Neutrophil (primary cell): ENCODE measurements around the gene FLOT1.

Experiments
- H3K27ac ChIP-seq: fragments of 200-600 bp; sonication (generic); 2 replicates; pipeline ENCODE4 v1.5.1; 2016; ENCODE audit warnings: mild to moderate bottlenecking, moderate library complexity
- H3K27me3 ChIP-seq: fragments of 200-600 bp; sonication (generic); 2 replicates; pipeline ENCODE4 v1.6.0; 2016; ENCODE audit warnings: mild to moderate bottlenecking
- H3K36me3 ChIP-seq: fragments of 200-600 bp; sonication (generic); 2 replicates; pipeline ENCODE4 v1.5.1; 2017
- H3K4me1 ChIP-seq, 2 experiments: fragments of 200-600 bp in 1 of 2; sonication (generic) in 1 of 2; 1 replicate in 1 of 2; 2 replicates in 1 of 2; pipeline versions ENCODE4 v1.5.1 to v1.6.1; 2013 to 2016; ENCODE audit warnings: low read depth in 1 of 2, low read length in 1 of 2, mild to moderate bottlenecking in 1 of 2, moderate library complexity in 1 of 2; ENCODE audit not compliant: control insufficient read depth in 1 of 2, insufficient read depth in 1 of 2
- H3K4me3 ChIP-seq, 2 experiments: fragments of 200-600 bp in 1 of 2; sonication (generic) in 1 of 2; 1 replicate in 1 of 2; 2 replicates in 1 of 2; pipeline ENCODE4 v1.5.1; 2013 to 2016; ENCODE audit warnings: low read depth in 1 of 2, low read length in 1 of 2, mild to moderate bottlenecking in 1 of 2, moderate library complexity in 1 of 2
- H3K9me3 ChIP-seq: fragments of 200-600 bp; sonication (generic); 2 replicates; pipeline ENCODE4 v1.5.1; 2016
- TF ChIP-seq, protein P1 (sequence below): fragments of 200-600 bp; sonication (generic); IDR thresholded peaks from 2 replicates; pipeline ENCODE4 v1.5.1; 2016; ENCODE audit warnings: antibody characterized with exemption

Gene FLOT1

DNA sequence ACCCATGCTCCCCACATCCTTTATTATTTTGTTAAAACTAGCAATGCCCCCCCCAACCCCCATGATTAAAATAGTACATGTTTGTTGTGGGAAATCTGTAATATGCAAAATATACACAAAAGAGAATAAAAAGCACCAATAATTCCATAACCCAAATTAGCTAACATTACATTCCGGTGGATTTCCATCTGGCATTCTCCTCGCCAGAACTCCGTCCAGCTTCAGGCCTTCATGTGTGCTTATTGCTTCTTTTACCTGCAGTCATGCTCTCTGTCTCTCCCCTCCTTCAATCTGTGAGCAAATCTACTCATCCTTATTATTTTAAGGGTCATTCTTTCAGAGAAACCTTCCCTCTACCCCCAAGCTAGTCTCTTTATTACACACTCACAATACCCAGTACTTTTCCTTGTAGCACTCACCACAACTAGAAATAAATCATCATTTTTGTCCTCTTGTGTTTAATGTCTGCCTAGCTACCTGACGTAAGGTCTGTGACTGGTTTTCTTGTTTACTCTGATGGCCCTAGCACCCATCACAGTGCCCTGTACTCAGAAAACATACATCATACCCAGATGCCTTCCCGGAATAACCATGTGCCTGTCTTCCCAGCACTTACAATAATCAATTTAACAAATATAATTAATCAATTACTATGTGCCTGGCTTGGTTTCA is 27.5 kb upstream of the FLOT1 start:
- TF ChIP-seq, protein P1, sequence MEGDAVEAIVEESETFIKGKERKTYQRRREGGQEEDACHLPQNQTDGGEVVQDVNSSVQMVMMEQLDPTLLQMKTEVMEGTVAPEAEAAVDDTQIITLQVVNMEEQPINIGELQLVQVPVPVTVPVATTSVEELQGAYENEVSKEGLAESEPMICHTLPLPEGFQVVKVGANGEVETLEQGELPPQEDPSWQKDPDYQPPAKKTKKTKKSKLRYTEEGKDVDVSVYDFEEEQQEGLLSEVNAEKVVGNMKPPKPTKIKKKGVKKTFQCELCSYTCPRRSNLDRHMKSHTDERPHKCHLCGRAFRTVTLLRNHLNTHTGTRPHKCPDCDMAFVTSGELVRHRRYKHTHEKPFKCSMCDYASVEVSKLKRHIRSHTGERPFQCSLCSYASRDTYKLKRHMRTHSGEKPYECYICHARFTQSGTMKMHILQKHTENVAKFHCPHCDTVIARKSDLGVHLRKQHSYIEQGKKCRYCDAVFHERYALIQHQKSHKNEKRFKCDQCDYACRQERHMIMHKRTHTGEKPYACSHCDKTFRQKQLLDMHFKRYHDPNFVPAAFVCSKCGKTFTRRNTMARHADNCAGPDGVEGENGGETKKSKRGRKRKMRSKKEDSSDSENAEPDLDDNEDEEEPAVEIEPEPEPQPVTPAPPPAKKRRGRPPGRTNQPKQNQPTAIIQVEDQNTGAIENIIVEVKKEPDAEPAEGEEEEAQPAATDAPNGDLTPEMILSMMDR = no peak
- H3K9me3 ChIP-seq = no peaks in the 10 kb centered on the region
- peaks cover 3% of the 10 kb centered on the region for H3K27me3 ChIP-seq
- H3K4me3 ChIP-seq = peak overlapping the region in 1 of 2 experiments; percentile 53
- no peaks in the 10 kb centered on the region for H3K36me3 ChIP-seq
- H3K4me1 ChIP-seq = peaks cover 29 to 32% of the 10 kb centered on the region in 2 experiments
- peak overlapping the region; percentile 69 for H3K27ac ChIP-seq

DNA sequence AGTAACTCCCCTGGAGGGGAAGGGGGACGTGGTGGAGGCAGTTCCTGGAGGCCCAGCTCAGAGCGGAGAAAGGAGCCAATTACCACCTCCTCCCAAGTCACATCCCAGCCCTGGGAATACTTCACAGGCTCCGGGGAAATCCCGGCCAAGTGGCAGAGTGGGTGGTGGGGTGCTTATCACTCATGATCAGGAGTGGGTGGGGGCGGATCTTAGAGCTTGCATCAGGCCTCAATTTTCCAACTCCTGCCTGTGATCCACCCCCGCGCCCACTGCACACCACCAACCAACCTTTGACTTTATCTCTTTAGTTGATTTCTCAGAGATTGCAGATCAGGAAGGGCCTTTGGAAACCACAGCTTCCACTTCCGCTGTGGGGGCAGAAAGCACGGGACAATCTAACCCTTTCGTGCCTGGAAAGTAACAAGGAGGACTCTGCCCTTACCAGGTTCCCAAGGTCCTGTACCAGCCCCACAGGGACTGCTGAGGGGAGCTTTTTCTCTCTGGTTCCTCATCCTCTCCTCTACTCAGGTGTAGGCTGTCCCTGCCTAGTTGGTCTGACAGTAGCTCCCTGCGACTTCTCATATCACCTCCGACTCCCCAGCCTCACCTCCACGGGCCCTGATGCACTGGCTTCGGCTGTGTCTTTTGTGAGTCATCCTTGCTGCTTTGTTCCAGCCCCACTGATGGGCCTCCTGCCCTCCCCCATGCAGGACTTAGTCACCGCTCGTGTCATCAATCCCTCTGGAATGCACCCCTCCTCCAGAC is 26.8 kb upstream of the FLOT1 start:
- Histone ChIP-seq H3K4me3 (peak overlapping the region; percentile 12 to 53), H3K27me3 (peaks cover 8% of the 10 kb centered on the region), H3K4me1 (peaks cover 35 to 39% of the 10 kb centered on the region in 2 experiments), H3K36me3 (no peaks in the 10 kb centered on the region), H3K27ac (peak overlapping the region; percentile 69), H3K9me3 (no peaks in the 10 kb centered on the region)
- TF ChIP-seq, protein P1 = no peak

DNA sequence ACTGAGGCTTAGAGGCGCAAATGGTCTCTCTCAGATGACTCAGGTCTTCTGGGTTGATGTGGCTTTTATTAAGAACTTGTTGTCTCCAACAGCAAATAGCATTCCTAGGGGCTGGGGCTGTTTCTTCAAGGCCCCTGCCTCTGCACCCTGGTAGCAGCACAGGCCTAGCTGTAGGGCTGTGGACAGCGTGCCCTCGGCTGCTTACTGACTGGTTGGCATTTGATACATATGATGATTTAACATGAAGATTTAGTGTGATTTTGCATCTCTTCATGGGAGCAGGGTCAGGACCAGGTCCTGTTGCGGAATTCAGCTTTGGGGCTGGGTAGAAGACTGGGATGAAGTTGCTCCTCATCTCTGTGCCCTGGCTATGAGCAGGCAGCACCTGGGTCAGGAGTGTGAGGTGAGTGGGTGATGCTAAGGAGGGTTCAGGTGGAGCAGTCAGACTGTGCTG is 26.2 kb upstream of the FLOT1 start:
- Histone ChIP-seq H3K27me3 (peaks cover 12% of the 10 kb centered on the region), H3K4me3 (peak overlapping the region; percentile 12 to 53), H3K27ac (peak overlapping the region; percentile 69), H3K36me3 (no peaks in the 10 kb centered on the region), H3K4me1 (peaks cover 40 to 45% of the 10 kb centered on the region in 2 experiments), H3K9me3 (no peaks in the 10 kb centered on the region)
- TF ChIP-seq, protein P1 = no peak

DNA sequence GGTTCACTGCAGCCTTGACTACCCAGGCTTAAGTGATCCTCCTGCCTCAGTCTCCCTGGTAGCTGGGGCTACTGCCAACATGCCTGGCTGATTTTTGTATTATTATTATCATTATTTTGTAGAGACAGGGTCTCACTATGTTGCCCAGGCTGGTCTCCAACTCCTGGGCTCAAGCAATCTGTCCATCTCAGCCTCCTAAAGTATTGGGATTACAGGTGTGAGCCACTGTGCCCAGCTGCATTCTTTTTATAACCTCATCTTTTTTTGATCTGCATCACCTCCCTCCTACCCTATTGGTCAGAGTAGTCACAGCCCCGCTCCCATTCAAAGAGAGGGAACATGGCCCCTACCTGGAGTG is 25.4 kb upstream of the FLOT1 start:
- no peaks in the 10 kb centered on the region for H3K9me3 ChIP-seq
- TF ChIP-seq, protein P1 = no peak
- H3K27me3 ChIP-seq = peaks cover 15% of the 10 kb centered on the region
- H3K4me3 ChIP-seq = no peak overlapping the region
- peaks cover 46 to 49% of the 10 kb centered on the region in 2 experiments for H3K4me1 ChIP-seq
- H3K27ac ChIP-seq = no peak overlapping the region
- no peaks in the 10 kb centered on the region for H3K36me3 ChIP-seq

DNA sequence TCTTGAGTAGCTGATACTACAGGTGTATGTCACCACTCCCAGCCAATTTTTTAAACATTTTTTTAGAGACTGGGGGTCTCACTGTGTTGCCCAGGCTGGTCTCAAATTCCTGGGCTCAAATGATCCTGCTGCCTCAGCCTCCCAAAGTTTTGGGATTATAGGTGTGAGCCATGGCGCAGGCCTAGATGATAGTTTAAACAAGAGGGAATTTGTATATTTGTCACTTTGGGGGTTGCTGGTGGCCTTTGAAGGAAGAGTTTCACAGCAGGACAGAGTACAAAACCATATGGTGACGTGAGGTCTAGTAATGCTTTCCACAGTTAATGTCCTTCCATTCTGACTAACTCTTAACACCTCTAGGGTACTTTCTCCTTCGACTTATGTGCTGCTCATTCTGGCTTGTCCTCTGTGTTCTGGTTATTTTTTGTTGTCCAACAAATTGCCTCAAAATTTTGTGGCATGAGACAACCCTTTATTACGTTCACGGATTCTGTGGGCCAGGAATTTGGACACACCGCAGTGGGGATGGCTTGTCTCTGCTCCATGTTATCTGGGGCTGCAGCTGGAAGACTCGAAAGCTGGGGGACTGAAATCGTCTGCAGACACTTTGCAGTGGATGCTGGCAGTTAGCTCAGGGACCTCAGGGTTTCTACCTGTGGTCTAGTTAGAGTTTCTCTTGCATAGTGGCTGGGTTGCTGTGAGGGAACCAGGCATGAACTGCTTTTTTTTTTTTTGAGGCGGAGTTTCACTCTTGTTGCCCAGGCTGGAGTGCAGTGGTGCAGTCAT is 24.9 kb upstream of the FLOT1 start:
- TF ChIP-seq, protein P1 = no peak
- Histone ChIP-seq H3K4me1 (peaks cover 46 to 49% of the 10 kb centered on the region in 2 experiments), H3K36me3 (no peaks in the 10 kb centered on the region), H3K4me3 (no peak overlapping the region), H3K27ac (no peak overlapping the region), H3K27me3 (peaks cover 15% of the 10 kb centered on the region), H3K9me3 (no peaks in the 10 kb centered on the region)
